Fibroblast of lung (primary cell): ENCODE measurements around the gene KAZALD1. TPM values are rescaled to one million over a fixed set of nuclear protein-coding genes. Genes with fewer than 3 reads are reported as not detected.
"Not testable (repeated sequence)": the region's sequence is repeated elsewhere in the genome, so short reads cannot be mapped to it uniquely, and the experiment has no call there.

Source experiments
- DNase-seq, 2 donors: peaks; one replicate each; pipeline versions ENCODE4 v3.0.0 to v3.0.0-alpha.2; 2010; ENCODE audit warnings: low read depth in 2 of 2
- H2AFZ ChIP-seq: 2 replicates; pipeline ENCODE4 v1.5.1; 2012; ENCODE audit warnings: low read length, control low read depth, inconsistent platforms
- H3K27ac ChIP-seq: 2 replicates; pipeline ENCODE4 v1.5.1; 2011; ENCODE audit warnings: low read length, control low read depth; ENCODE audit not compliant: insufficient read depth
- H3K27me3 ChIP-seq: 2 replicates; pipeline ENCODE4 v1.5.1; 2011; ENCODE audit warnings: mild to moderate bottlenecking, low read length; ENCODE audit not compliant: control insufficient read depth, insufficient read depth
- H3K36me3 ChIP-seq: 2 replicates; pipeline ENCODE4 v1.5.1; 2011; ENCODE audit warnings: low read length; ENCODE audit not compliant: control insufficient read depth, insufficient read depth
- H3K4me1 ChIP-seq: 2 replicates; pipeline ENCODE4 v1.5.1; 2011; ENCODE audit warnings: low read length; ENCODE audit not compliant: control insufficient read depth, insufficient read depth; ENCODE audit errors: extremely low read depth
- H3K4me2 ChIP-seq: 2 replicates; pipeline ENCODE4 v1.5.1; 2011; ENCODE audit warnings: low read length, control low read depth; ENCODE audit not compliant: insufficient read depth; ENCODE audit errors: extremely low read depth
- H3K4me3 ChIP-seq, 4 experiments: fragments of 200-600 bp in 1 of 4; sonication (generic) in 1 of 4; replicated peaks in 1 of 4; 2 replicates each; pipeline ENCODE4 v1.5.1; 2011 to 2016; ENCODE audit warnings: low read length in 4 of 4, low read depth in 3 of 4, mild to moderate bottlenecking in 3 of 4, control low read depth in 2 of 4, inconsistent platforms in 1 of 4, mixed read lengths in 1 of 4; ENCODE audit not compliant: insufficient read depth in 1 of 4; ENCODE audit errors: control extremely low read depth in 1 of 4
- H3K79me2 ChIP-seq: 2 replicates; pipeline ENCODE4 v1.5.1; 2012; ENCODE audit warnings: mild to moderate bottlenecking, low read length, inconsistent platforms; ENCODE audit not compliant: control insufficient read depth, insufficient read depth
- H3K9ac ChIP-seq: 2 replicates; pipeline ENCODE4 v1.5.1; 2011; ENCODE audit warnings: mild to moderate bottlenecking, low read length, control low read depth; ENCODE audit not compliant: insufficient read depth
- H3K9me3 ChIP-seq: 2 replicates; pipeline ENCODE4 v1.5.1; 2012; ENCODE audit warnings: low read depth, low read length; ENCODE audit not compliant: control insufficient read depth, insufficient read depth
- H4K20me1 ChIP-seq: 2 replicates; pipeline ENCODE4 v1.5.1; 2011; ENCODE audit warnings: low read length; ENCODE audit not compliant: control insufficient read depth, insufficient read depth; ENCODE audit errors: extremely low read depth
- EZH2 ChIP-seq: IDR thresholded peaks from 2 replicates; pipeline ENCODE4 v1.5.1; 2012; ENCODE audit warnings: low read length, control low read depth, mild to moderate bottlenecking; ENCODE audit errors: missing control alignments
- polyA plus RNA-seq, 2 donors: library from polyadenylated mRNA; depleted of rRNA in 1 of 2; stranded (reverse) in 1 of 2; unstranded in 1 of 2; fragments of >200 nt; gene quantifications; 2 replicates each; pipeline ENCODE4 v1.2.1, GENCODE V29; 2011 to 2012; ENCODE audit warnings: missing spikeins in 1 of 2
- total RNA-seq: library from RNA; depleted of rRNA; stranded (reverse); fragments of >200 nt; gene quantifications from 2 replicates; pipeline ENCODE4 v1.2.1, GENCODE V29; 2014
- TF ChIP-seq, protein P1 (sequence below), 2 donors: IDR thresholded peaks in 1 of 2; conservative IDR thresholded peaks in 1 of 2; 1 replicate in 1 of 2; 2 replicates in 1 of 2; pipeline ENCODE4 v1.5.1; 2011 to 2012; ENCODE audit warnings: low read length in 2 of 2, control low read depth in 1 of 2, inconsistent platforms in 1 of 2, low read depth in 1 of 2, mild to moderate bottlenecking in 1 of 2

KAZALD1 gene
- total and polyA plus RNA-seq, 2 donors (not counting 1 experiment from before 2014, with no cell fraction given), result 4.6 to 19.8 TPM

DNA sequence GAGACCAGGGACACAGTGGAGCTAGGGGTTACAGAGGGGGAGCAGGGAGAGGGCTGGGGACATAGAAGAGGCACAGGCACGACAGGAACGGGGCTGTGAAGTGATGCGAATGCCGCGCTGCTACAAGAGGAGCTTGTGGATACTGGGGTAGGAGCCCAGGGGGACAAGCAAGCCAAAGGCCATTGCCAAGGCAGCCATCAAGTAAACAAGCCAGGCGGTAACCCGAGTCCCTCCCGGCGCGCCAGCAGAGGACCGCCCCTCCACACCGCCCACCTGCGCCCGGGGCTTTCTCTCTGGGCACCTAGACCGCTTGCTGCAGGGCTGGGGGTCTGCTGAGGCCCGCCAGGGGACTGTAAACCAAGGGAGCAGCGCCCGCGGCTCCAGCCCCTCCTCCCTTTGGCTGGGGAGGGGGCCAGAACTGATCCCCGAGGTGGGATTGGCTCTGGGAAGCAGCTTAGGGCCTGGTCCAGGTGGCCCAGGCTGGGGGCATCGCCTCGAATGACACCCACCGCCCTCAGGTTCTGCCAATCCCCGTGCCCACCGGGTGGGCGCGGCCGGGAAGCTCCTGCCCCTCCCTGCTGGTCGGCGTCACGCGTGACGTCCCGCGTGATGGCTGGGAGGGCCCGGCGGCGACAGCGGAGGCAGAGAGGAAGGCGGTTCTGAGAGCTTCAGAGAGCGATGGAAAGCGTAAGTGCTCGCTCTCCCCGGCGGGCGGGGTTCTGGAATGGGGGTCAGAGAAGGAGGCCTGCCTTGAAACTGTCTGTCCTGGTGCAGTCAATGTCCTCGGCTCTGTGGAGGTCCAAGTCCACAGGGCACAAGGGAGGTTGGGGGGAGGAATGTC is 29.8 kb upstream of the KAZALD1 start:
- Histone ChIP-seq H3K27ac (peak overlapping the region; percentile 96), H3K9ac (peak overlapping the region; percentile 86), H2AFZ (peak overlapping the region; percentile 61), H3K9me3 (no peaks in the 10 kb centered on the region), H3K4me2 (peak overlapping the region; percentile 81), H3K79me2 (peaks cover 23% of the 10 kb centered on the region), H3K4me1 (peaks cover 10% of the 10 kb centered on the region), H3K4me3 (peak overlapping the region; percentile 51 to 87 (median 78)), H3K36me3 (peaks cover 13% of the 10 kb centered on the region), H3K27me3 (no peaks in the 10 kb centered on the region), H4K20me1 (no peaks in the 10 kb centered on the region)
- DNase-seq, result peak; percentile 67 to 73
- TF ChIP-seq, protein P1, sequence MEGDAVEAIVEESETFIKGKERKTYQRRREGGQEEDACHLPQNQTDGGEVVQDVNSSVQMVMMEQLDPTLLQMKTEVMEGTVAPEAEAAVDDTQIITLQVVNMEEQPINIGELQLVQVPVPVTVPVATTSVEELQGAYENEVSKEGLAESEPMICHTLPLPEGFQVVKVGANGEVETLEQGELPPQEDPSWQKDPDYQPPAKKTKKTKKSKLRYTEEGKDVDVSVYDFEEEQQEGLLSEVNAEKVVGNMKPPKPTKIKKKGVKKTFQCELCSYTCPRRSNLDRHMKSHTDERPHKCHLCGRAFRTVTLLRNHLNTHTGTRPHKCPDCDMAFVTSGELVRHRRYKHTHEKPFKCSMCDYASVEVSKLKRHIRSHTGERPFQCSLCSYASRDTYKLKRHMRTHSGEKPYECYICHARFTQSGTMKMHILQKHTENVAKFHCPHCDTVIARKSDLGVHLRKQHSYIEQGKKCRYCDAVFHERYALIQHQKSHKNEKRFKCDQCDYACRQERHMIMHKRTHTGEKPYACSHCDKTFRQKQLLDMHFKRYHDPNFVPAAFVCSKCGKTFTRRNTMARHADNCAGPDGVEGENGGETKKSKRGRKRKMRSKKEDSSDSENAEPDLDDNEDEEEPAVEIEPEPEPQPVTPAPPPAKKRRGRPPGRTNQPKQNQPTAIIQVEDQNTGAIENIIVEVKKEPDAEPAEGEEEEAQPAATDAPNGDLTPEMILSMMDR (conservative IDR thresholded peaks at IDR 0.05 in 1 of 2, IDR thresholded peaks at IDR 0.05 in 1 of 2; ENCODE audit: low read depth in 1 of 2, low read length in 2 of 2), result no peak
- no peak for TF ChIP-seq EZH2

DNA sequence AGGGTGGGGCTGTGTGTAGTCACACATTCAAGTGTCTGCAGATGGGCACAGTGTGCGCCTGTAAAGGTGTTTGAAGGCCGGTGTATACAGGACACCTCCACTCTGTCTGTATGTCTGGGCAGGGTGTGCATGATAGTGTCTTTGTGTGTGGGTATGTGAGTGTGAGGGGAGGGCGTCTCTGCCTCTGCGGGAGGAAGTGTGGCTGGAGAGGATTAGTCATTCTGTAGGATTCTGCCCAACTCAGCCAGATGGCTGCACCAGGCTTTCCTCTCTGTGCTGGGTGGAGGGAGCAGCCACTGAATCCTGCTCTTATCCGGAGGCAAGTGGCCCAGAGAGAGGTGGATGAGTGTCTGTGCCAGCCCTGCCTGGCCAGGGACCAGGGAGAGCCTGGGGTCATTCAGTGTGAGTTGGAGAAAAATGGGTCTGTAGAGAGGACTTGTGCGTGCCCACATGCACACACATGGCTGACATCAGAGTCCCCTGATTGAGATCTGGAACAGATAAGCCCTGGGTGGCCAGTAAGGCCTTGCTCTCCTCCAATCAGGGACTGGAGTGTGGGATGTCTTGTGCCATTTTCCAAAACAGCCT is 29.1 kb upstream of the KAZALD1 start:
- Histone ChIP-seq H3K27ac (peak overlapping the region; percentile 96), H4K20me1 (no peaks in the 10 kb centered on the region), H3K4me2 (peak overlapping the region; percentile 81), H3K9ac (peak overlapping the region; percentile 86), H3K4me1 (peaks cover 10% of the 10 kb centered on the region), H3K79me2 (peaks cover 23% of the 10 kb centered on the region), H3K27me3 (no peaks in the 10 kb centered on the region), H3K4me3 (peak overlapping the region; percentile 51 to 87 (median 78)), H3K36me3 (peaks cover 17% of the 10 kb centered on the region), H3K9me3 (no peaks in the 10 kb centered on the region), H2AFZ (peak overlapping the region; percentile 10)
- TF ChIP-seq, protein P1 (conservative IDR thresholded peaks at IDR 0.05 in 1 of 2, IDR thresholded peaks at IDR 0.05 in 1 of 2; ENCODE audit: low read depth in 1 of 2, low read length in 2 of 2), result no peak
- TF ChIP-seq EZH2, result no peak
- peak; percentile 89 to 93 for DNase-seq

DNA sequence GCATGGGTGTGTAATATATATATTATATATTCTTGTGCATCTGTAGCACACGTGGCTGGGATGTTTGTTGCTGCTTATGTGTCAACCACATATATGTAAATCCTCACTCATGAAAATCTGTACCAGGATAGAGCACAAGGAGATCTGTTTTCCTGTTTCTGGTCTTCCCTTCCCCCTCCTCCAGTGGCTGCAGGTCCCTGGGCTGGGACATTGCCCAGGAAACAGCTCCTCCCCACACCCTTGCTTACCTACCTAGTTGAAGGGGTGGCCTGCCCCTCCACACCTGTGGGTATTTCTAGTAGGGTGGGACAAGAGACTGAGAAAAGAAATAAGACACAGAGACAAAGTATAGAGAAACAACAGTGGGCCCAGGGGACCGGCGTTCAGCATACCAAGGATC is 28.5 kb upstream of the KAZALD1 start:
- no peaks in the 10 kb centered on the region for H3K9me3 ChIP-seq
- peaks cover 10% of the 10 kb centered on the region for H3K4me1 ChIP-seq
- H3K9ac ChIP-seq, result no peak overlapping the region
- no peak overlapping the region for H2AFZ ChIP-seq
- no peaks in the 10 kb centered on the region for H3K27me3 ChIP-seq
- H3K27ac ChIP-seq, result peak overlapping the region; percentile 96
- peak overlapping the region; percentile 81 for H3K4me2 ChIP-seq
- H3K4me3 ChIP-seq, result peak overlapping the region; percentile 51 to 87 (median 78)
- H3K36me3 ChIP-seq, result peaks cover 20% of the 10 kb centered on the region
- peaks cover 23% of the 10 kb centered on the region for H3K79me2 ChIP-seq
- no peak for DNase-seq
- H4K20me1 ChIP-seq, result no peaks in the 10 kb centered on the region
- TF ChIP-seq, protein P1 (conservative IDR thresholded peaks at IDR 0.05 in 1 of 2, IDR thresholded peaks at IDR 0.05 in 1 of 2; ENCODE audit: low read depth in 1 of 2, low read length in 2 of 2), result no peak
- TF ChIP-seq EZH2, result no peak

DNA sequence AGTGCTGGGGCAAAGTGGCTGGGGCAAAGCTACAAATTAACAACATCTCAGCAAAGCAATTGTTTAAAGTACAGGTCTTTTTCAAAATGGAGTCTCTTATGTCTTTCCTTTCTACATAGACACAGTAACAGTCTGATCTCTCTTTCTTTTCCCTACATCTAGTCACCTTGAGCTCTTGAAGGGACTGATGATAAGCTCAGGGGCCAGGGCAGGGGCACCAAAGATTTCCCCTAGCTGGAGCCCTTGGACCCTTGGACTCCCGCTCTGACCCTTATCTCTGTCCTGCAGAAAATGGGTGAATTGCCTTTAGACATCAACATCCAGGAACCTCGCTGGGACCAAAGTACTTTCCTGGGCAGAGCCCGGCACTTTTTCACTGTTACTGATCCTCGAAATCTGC is 27.4 kb upstream of the KAZALD1 start:
- Histone ChIP-seq H3K36me3 (peaks cover 24% of the 10 kb centered on the region), H3K79me2 (peaks cover 23% of the 10 kb centered on the region)
- not testable (repeated sequence) for H3K27ac ChIP-seq, H3K27me3 ChIP-seq, H3K4me3 ChIP-seq, H3K9me3 ChIP-seq, H3K4me2 ChIP-seq, H4K20me1 ChIP-seq, H3K9ac ChIP-seq, DNase-seq, H3K4me1 ChIP-seq, H2AFZ ChIP-seq
